Mesangial cell (primary cell): Measurements from ENCODE around the gene SLC26A6. TPM values are rescaled to one million over a fixed set of nuclear protein-coding genes. Genes with fewer than 3 reads are reported as not detected.

Experiments
- total RNA-seq: library from RNA; depleted of rRNA; stranded (reverse); fragments of >200 nt; gene quantifications from 2 replicates; pipeline ENCODE4 v1.2.3, GENCODE V29; 2015

The SLC26A6 gene, protein sequence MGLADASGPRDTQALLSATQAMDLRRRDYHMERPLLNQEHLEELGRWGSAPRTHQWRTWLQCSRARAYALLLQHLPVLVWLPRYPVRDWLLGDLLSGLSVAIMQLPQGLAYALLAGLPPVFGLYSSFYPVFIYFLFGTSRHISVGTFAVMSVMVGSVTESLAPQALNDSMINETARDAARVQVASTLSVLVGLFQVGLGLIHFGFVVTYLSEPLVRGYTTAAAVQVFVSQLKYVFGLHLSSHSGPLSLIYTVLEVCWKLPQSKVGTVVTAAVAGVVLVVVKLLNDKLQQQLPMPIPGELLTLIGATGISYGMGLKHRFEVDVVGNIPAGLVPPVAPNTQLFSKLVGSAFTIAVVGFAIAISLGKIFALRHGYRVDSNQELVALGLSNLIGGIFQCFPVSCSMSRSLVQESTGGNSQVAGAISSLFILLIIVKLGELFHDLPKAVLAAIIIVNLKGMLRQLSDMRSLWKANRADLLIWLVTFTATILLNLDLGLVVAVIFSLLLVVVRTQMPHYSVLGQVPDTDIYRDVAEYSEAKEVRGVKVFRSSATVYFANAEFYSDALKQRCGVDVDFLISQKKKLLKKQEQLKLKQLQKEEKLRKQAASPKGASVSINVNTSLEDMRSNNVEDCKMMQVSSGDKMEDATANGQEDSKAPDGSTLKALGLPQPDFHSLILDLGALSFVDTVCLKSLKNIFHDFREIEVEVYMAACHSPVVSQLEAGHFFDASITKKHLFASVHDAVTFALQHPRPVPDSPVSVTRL
- 28.2 and 29.3 TPM in 2 replicates for total RNA-seq

DNA sequence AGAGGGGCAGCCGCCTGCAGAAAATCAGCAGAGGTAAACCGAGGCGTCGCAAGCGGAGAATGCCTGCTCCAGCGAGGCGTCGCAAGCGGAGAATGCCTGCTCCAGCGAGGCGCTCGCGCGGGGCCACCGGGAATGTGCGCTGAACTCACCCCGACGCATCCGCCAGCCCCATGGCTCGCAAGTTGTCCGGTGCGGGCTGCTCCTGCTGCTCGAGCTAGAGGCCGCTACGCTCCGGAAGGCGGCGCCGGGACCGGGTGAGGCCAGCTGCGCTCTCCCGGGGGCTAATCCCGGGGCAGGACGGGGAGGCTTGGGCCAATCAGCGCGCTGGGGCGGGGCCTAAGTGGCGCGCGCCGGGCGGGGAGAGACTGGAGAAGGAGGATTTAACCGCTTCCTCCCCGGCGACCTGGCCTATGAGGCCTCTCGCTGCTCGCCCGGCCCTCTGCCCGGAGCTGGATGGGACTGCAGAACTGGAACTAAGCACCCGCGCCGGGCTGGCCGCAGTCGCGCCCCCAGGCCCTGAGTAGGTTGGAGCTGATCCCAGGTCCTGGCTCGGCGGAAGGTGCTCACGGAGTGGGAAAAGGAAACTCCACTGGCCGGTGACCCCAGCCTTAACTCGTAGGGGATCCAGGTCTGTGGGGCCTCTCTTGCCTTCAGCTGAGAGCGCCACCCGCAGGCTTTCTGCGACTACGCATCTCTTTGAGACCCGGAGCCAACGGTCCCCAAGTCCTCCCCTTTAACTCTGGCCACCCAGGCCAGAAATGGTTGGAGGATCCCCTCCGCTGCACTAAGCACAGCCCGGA is at the start of gene SLC26A6:
Gene SLC26A6, minus strand, starts transcription at position 240 of the 800 bp plus-strand sequence. Its CDS starts 68 bp downstream, at position 172.

DNA sequence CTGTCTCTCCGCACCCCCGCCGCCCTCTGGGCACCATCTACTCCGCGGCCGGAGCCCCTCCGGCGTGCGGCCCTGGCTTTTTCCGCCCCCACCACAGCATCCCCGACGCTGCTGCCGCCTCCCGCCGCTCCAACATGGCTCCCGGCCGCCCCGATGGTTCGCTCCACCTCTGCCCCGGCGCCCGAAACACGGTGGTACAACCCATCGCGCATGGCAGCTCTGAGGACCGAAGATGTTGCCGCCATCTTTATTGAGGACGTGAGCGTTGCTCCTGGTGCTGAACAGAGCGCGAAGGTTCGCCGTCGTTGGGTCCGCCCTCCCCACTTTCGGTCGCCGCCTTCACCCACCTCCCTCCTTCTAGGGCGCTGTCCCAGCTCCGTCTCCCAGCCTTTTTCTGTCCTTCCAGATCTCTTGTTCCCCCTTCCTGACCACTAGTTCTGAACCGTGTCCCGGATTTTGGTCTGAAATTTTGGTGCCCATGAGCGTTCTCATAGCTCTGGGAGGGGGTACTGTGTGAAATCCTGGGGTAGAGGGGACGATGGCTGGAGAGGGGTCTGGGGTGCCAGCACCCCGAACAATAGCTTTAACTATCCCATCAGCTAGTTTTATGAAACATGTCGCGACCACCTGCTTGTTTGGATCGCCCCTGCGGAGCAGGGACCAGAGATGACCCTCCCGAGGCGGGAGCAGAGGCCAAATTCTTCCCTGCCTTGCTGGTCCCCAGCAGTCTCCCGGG is 27.7 kb upstream of the SLC26A6 start, which contains the start of gene CELSR3:
Gene CELSR3, minus strand, starts transcription at position 134 of the 736 bp plus-strand sequence. CDS start 252 bp downstream, outside the sequence.

DNA sequence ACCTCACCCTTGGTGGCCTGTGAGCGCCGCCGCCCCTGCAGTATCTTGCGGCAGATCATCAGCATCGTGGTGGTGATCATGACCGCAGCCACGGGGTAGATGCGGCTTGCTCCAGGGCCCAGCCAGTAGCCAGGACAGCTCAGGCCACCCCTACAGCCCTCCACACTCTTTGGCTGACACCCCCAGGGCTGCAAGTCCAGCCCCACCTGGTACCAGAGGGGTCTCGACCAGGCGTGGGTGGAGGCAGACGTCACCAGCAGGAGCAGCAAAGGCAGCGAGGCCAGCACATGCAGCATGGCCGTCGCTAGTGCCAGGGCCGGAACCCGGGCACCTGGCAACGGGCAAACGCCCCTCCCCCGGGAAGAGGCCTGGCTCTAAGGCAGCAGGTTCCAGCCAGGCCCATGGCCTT is 13.8 kb downstream of the SLC26A6 start, which contains the start of gene TMEM89:
Gene TMEM89, minus strand, starts transcription at position 309 of the 409 bp plus-strand sequence. Its CDS starts 13 bp downstream, at position 296.

DNA sequence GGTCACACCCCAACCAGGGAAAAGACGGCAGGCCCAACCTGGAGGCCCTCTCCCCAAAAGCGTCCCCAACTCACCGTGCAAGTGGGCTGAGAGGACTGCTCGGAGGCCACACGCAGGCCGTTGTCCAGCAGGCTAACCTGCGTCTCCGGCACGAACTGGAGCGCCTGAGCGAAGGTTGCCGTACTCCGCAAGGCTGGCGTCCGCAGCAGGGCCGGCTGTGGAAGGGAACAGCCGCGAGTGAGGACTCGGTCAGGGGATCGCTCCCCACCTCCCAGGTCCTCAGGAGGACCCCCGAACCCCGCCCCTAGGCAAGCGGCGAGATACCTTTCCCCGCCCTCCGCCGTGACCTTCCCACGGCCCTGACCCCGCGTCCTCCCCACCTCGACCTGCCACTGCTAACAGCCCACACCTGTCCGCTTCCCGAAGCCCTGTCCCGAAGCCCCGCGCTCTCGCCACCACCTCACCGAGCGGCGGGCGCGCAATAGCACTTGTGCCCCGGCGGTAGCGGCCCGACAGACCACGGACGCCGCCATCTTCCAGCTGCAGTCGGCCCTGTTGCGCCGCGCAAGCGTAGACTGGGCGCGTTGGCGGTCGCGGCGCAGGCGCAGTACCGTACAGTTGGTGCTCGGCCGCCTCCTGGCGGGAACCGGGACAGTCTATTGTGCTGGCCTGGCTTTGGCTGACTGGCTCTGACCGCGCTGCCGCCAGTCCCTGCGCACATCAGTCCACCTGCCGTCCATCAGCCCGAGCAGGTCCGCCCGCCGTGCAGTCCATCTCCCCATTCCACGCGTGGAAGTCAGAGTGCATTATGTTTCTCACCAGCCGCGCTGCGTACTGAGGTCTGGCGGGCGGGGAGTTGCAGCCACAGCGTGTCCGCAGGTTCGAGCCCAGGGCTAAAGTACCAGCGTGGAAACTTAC is 25.9 kb downstream of the SLC26A6 start, which contains the start of gene UQCRC1:
Gene UQCRC1, minus strand, starts transcription at position 559 of the 918 bp plus-strand sequence. Its CDS starts 26 bp downstream, at position 533.

DNA sequence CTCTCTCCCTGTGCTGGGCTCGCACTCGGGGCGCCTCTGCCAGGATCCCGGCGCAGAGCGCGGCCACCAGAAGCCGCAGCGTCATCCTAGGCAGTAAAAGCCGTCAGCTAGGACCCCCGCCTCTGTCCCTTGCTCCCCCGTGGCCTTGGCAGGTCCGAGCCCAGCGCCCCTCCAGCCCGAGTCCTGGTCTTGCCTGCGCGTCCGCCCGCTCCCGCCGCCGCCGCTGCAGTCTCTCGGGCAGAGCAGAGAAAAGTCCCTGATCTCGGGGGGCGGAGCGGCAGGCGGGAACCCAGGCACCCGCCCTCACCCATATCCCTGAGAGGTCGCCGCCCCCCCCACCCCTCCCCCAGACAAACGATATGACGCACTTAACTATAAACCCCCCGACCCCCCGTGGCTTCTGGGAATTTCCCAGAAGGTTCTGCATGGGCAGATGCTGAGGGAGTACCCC is 40.2 kb downstream of the SLC26A6 start, which contains the start of gene COL7A1:
Gene COL7A1, minus strand, starts transcription at position 255 of the 451 bp plus-strand sequence. Its CDS starts 170 bp downstream, at position 85.

Other genes with a start within 250 kb of the SLC26A6 start
- 55.9 and 190 TPM in 2 replicates for gene PLXNB1, start 205.4 kb downstream of the SLC26A6 start, total RNA-seq
- gene CCDC51, start 195.3 kb downstream of the SLC26A6 start, total RNA-seq = 19.9 and 26.2 TPM in 2 replicates
- gene TMA7, start 195.2 kb downstream of the SLC26A6 start, total RNA-seq = 77.1 and 221 TPM in 2 replicates
- 5.5 and 11.2 TPM in 2 replicates for gene ATRIP, start 188.7 kb downstream of the SLC26A6 start, total RNA-seq
- gene SHISA5, start 131.3 kb downstream of the SLC26A6 start, total RNA-seq = 190 and 243 TPM in 2 replicates
- 7.1 and 7.5 TPM in 2 replicates for gene PFKFB4, start 78.7 kb downstream of the SLC26A6 start, total RNA-seq
- 8.4 and 9.9 TPM in 2 replicates for gene UCN2, start 71.7 kb downstream of the SLC26A6 start, total RNA-seq
- 122 and 146 TPM in 2 replicates for gene COL7A1, start 40.1 kb downstream of the SLC26A6 start, total RNA-seq
- gene UQCRC1, start 25.8 kb downstream of the SLC26A6 start, total RNA-seq = 349 and 382 TPM in 2 replicates
- gene TMEM89, start 13.7 kb downstream of the SLC26A6 start, total RNA-seq = not detected in 2 replicates
- gene CELSR3, start 27.4 kb upstream of the SLC26A6 start, total RNA-seq = 1.1 and 3.8 TPM in 2 replicates
- 20.5 and 24.4 TPM in 2 replicates for gene NCKIPSD, start 50.5 kb upstream of the SLC26A6 start, total RNA-seq
- 60.1 and 76.3 TPM in 2 replicates for gene IP6K2, start 81.8 kb upstream of the SLC26A6 start, total RNA-seq
- 21.8 and 27.9 TPM in 2 replicates for gene PRKAR2A, start 212.4 kb upstream of the SLC26A6 start, total RNA-seq